DOHH2 (cell line): Measurements from ENCODE around the gene GRIA3.

ENCODE experiments used
- EZH2phosphoT487 ChIP-seq: fragments of 200-600 bp; sonication (generic); IDR thresholded peaks from 2 replicates; pipeline ENCODE4 v1.6.1; 2017; ENCODE audit warnings: borderline replicate concordance, mild to moderate bottlenecking, antibody characterized with exemption, low read length, moderate library complexity, mixed read lengths
- TF ChIP-seq, protein P1 (sequence below): fragments of 200-600 bp; sonication (generic); IDR thresholded peaks from one replicate; pipeline ENCODE4 v1.5.1; 2014; ENCODE audit warnings: antibody characterized with exemption, mild to moderate bottlenecking, low read depth, low read length; ENCODE audit not compliant: poor library complexity, severe bottlenecking

DNA sequence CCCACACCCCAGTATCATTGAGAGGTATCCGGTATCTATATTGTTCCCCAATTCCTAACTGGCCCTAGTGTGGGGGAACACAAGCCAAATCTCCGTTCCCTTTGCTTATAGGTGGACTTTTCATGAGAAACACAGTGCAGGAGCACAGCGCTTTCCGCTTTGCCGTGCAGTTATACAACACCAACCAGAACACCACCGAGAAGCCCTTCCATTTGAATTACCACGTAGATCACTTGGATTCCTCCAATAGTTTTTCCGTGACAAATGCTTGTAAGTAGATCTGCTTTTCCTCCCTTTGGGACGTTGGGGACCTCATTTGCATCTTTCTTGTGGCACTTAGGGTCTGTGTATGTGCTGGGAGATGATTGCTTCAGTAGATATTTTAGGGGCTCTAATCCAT is 1.6 kb downstream of the GRIA3 start:
- TF ChIP-seq, protein P1, sequence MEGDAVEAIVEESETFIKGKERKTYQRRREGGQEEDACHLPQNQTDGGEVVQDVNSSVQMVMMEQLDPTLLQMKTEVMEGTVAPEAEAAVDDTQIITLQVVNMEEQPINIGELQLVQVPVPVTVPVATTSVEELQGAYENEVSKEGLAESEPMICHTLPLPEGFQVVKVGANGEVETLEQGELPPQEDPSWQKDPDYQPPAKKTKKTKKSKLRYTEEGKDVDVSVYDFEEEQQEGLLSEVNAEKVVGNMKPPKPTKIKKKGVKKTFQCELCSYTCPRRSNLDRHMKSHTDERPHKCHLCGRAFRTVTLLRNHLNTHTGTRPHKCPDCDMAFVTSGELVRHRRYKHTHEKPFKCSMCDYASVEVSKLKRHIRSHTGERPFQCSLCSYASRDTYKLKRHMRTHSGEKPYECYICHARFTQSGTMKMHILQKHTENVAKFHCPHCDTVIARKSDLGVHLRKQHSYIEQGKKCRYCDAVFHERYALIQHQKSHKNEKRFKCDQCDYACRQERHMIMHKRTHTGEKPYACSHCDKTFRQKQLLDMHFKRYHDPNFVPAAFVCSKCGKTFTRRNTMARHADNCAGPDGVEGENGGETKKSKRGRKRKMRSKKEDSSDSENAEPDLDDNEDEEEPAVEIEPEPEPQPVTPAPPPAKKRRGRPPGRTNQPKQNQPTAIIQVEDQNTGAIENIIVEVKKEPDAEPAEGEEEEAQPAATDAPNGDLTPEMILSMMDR = no peak
- no peak for TF ChIP-seq EZH2phosphoT487
